8988T (cell line): ENCODE data around the gene MED13L.

Experiments
- DNase-seq: peaks from one replicate; pipeline ENCODE4 v3.0.0; 2011

The MED13L gene

DNA sequence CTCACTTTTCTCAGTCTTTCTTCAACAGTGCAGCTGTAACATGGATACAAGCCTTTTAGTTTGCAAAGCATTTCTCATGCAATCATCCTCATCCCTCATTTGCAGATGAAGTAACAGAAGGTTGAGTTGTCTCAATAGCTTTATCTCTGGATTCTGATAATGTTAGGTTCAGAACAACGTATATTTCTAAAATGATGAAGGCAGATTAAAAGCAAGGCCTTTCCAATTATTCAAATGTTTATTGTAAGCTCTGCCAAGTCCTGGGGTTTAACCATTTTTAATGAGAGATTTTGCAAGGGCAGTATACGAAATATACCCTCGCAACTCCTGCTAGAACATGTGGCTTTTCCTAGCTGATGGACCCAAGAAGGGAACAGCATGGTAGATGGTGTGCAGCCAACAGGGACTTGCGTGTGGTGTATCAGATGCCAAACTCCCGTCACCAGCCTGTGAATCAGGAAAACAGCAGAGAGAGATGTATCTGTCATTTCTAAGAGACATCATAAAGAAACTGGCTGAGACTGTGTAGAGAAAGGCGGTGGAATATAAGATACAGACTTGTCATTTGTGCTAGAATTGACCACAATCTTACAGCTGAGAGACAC, 319.7 kb downstream of the MED13L start:
- DNase-seq, result no peak

DNA sequence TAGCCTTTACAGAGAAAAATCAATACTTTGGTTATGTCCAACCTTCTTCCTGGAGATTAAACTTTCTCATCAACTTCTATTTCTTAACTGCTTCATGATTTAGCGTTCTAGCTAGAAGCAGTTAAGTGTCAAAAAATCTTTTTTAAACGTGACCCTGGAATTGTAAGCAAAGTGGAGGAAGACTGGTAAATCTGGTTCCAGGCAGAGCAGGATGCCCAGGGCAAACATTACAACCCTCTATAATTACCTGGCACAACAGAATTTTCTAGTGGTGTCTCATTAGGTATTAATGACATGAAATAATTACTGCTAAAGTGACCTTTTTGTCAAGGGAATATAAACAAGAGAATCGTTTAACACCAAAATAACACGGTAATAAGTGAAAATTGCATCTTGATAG, 320.8 kb downstream of the MED13L start:
- no peak for DNase-seq

DNA sequence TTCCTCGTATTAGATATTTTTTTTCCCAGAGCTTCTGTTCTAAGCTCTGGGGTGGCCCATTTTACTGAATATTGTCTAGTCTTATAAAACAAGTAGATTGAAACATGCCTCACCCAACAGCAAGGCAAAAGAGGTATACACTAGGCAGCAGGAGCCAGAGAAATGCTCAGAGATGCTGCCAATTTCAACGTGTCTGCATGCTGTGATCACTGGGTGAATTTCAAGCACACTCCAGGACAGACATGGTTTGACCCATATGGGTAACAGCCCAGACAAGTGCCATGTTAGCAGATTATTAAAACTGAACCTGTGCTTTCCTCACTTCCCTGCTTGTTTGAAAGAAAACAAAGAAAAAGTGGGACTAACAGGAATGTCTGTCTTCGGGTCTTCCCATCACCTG, 321.3 kb downstream of the MED13L start:
- DNase-seq, result no peak

GRCh38 chr12:115953450-115953849, 324.0 kb downstream of the MED13L start:
- no peak for DNase-seq

DNA sequence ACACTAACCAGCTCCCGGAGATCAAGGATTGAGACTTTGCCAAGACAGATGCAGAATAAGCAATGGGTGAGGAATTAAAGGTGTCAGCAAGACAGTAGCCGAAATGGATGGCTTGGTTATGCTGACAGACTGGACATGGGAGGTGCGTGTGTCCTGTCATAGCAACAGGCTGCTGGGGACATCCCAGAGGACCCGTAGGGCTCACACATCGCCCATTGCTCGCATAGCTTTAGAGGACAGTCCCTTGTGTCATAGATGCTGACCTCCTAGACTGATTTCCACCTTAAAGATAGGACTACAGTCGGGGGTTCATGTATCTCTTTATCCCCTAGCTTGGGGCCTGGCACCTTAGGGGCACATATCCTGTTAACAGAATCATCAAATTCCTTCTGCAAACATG, 324.5 kb downstream of the MED13L start:
- no peak for DNase-seq

GRCh38 chr12:115950959-115951358, 326.5 kb downstream of the MED13L start:
- no peak for DNase-seq

GRCh38 chr12:115949675-115950074, 327.8 kb downstream of the MED13L start:
- no peak for DNase-seq

DNA sequence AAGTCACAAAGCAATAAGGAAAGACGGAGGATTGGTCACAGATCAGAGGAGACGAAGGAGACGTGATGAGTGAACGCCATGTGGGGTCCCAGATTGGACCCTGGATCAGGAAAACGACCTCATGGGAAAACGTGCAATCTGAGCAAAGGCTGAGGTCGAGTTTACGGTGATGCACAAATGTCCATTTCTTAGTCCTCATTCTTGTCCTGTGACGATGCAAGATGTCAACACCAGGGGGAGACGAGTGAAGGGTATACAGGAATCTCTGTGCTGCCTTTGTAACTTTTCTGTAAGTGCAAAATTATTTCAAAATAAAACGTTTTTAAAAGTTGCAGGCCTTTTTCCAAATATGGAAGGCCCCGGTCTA, 329.8 kb downstream of the MED13L start:
- no peak for DNase-seq

DNA sequence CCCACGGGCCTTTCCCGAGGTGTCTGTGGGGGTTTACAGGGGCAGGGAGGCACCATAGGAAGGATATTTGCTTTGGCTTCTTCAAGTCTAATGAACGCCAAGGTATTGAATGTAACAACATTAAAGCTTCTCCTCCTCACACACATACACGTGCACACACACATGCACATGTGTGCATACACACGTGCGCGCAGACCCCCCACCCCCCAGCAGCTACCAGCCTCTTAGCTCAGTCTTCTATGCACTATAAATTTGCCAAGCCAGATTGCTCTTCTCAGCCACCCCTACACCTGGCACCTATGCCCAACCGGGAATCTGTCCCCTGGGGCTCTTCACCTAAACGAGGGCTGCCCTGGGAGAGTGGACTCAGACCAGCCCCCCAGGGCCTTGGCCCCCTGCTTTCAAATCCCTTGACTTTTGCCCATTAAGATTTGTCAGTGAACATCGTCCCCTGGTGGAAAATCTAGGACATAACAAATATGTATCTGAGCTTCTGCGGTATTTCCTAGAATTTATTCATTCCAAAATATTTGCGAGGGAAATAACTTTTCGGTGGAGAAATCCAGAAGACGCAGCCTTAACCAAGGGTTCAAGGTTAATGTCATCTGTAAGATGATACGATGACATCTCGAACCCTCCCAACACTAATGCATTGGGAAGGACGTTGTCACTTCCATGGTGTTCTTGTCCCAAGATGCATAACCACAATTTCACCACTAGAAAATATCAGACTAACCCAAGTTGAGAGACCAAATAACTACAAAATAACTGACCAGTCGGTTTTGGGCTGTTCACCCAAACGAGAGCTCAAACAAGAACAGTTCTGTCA, 330.4 kb downstream of the MED13L start:
- no peak for DNase-seq

GRCh38 chr12:115946092-115946491, 331.4 kb downstream of the MED13L start:
- DNase-seq, result no peak

GRCh38 chr12:115945491-115945885, 332.0 kb downstream of the MED13L start:
- no peak for DNase-seq

- no peak for DNase-seq
Observed at GRCh38 chr12:115944837-115945490, 332.5 kb downstream of the MED13L start.

DNA sequence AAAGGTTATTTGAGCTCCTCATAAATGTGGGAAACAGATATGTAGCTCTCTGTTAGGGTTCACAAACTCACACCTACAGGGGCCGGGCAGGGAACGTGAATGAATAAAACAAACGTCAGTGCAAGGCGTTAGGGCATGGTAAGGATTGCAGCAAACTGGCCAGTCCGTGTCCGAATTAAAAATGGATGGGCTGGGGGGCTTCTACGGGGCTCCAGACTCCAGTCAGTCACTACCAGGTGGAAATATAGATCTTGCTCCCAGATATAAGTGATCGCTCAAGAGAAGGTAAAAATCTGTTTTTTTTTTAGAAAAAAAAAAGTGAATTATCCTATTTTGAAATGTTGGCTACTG, 333.1 kb downstream of the MED13L start:
- DNase-seq, result no peak

GRCh38 chr12:115943630-115944391, 333.7 kb downstream of the MED13L start:
- DNase-seq, result no peak

DNA sequence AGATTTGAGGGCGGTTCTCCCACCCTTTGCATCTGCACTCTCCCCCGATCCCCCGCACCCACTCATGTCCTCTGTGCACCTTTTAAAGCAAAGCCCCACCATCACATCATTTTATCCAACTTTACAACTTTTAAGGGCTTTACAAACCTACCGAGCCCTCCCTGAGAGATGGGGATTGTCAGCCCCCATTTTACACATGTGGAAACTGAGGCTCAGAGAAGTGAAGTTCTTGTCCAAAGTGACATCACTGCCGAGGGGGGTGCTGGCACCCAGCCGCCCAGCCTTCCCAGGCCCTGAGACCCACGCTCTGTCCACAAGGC, 334.2 kb downstream of the MED13L start:
- DNase-seq, result no peak

DNA sequence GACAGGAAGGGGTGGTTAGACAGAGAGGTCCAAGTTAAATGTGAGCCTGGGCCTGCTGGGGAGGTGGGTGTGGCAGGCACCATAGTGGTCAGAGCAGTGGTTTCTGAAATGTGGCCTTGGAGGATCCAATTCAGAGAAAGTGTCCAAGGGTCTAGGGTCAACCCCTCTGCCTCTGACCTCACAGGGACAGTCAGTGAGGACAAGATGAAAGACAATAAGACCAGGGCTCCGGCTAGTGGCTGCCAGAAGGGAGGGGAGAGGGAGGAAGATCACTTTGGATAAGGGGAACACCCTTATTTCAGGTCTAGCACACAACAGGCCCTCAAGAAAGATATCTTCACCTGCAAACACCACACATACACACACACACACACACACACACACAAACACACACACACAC, 335.1 kb downstream of the MED13L start:
- DNase-seq, result no peak

- no peak for DNase-seq
Observed at GRCh38 chr12:115941362-115941761, 336.1 kb downstream of the MED13L start.

DNA sequence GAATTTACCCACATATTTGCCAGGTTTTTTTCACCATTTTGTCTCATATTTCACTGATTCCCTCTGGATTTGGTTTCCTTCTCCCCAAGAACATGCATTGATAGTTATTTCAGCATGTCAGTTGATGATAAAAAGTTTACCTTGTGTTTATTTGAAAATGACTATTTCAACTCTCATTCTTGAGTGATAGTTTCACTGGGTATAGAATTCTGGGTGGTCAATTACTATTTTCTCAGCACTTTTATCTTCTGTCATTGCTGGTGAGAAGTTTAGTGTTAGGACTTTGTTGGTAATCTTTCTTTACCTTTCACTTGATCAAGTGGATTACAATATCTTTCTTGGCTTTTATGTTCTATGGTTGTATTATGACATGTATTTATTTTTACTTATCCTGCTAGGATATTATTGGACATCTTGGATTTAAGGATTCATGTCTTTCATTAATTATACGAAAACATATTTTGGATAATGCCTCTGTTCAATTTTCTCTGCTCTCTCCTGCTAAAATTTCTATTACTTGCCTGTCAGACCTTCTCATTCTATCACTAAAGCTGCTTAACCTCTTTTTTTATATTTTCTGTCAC, 338.6 kb downstream of the MED13L start:
- no peak for DNase-seq

- DNase-seq, result no peak
Observed at GRCh38 chr12:115936997-115937916, 340.2 kb downstream of the MED13L start.

- DNase-seq, result no peak
Observed at GRCh38 chr12:115934877-115935276, 342.6 kb downstream of the MED13L start.

- DNase-seq, result no peak
Observed at GRCh38 chr12:115934046-115934445, 343.4 kb downstream of the MED13L start.

- DNase-seq, result no peak
Observed at GRCh38 chr12:115932066-115932465, 345.4 kb downstream of the MED13L start.
